ENCODE results near the gene IL31.

The IL31 gene

DNA sequence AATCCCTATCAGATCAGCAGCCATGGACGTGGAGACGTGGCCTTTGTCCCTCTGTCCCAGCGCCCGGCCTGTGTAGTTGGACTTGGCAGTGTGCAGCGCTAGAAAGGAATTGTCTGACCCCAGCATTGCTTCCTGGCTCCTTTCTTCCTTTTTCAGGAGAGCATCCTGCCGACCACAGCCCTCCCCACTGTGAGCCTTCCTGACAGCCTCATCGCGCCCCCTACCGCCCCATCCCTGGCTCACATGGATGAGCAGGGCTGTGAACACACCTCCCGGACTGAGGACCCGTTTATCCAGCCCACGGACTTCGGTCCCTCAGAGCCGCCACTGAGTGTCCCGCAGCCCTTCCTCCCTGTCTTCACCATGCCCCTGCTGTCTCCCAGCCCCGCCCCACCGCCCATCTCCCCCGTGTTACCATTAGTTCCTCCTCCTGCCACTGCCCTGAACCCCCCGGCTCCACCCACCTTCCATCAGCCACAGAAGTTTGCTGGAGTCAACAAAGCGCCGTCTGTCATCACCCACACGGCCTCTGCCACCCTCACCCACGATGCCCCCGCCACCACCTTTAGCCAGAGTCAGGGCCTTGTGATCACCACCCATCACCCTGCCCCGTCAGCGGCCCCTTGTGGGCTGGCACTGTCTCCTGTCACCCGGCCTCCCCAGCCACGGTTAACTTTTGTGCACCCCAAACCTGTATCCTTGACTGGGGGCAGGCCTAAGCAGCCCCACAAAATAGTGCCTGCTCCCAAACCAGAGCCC lies 40.6 kb downstream of the IL31 start:
- 93% methylated on average over 28 of the region's 28 CpGs for WGBS
- Histone ChIP-seq H4K91ac (ENCODE audit: low read length) (no peak overlapping the region), H3K4ac (ENCODE audit: low read depth in 1 of 2, low read length in 2 of 2) (no peak overlapping the region), H3K9me3 (ENCODE audit: control insufficient read depth, low read length) (no peaks in the 10 kb centered on the region), H2AFZ (ENCODE audit: low read depth, low read length) (no peak overlapping the region), H3K14ac (ENCODE audit: low read length in 2 of 2) (no peak overlapping the region), H2BK120ac (ENCODE audit: low read depth, low read length) (no peak overlapping the region), H3K18ac (ENCODE audit: low read depth in 1 of 2, low read length in 2 of 2) (no peak overlapping the region), H3K27ac (ENCODE audit: low read length, poor library complexity, severe bottlenecking) (no peak overlapping the region), H3K36me3 (ENCODE audit: control insufficient read depth in 1 of 2, insufficient read depth in 2 of 2, low read depth in 1 of 2, low read length in 2 of 2) (peaks cover 79 to 82% of the 10 kb centered on the region in 2 experiments), H3K27me3 (ENCODE audit: control insufficient read depth in 1 of 2, insufficient read depth in 1 of 2, low read length in 2 of 2) (no peaks in the 10 kb centered on the region), H3K79me1 (replicated peaks; ENCODE audit: low read length, poor library complexity, severe bottlenecking) (peaks cover 5% of the 10 kb centered on the region), H3K4me2 (ENCODE audit: low read length, poor library complexity, severe bottlenecking) (no peak overlapping the region), H3K23ac (ENCODE audit: low read length in 2 of 2) (no peak overlapping the region), H3K4me3 (ENCODE audit: insufficient read depth in 1 of 2, low read depth in 1 of 2, low read length in 2 of 2) (no peak overlapping the region), H3K9ac (ENCODE audit: low read length) (no peak overlapping the region), H2AK5ac (ENCODE audit: low read length, severe bottlenecking) (no peak overlapping the region), H2BK12ac (ENCODE audit: low read length in 2 of 2) (no peak overlapping the region), H4K8ac (ENCODE audit: low read length) (no peak overlapping the region), H2BK15ac (ENCODE audit: low read depth, poor library complexity, severe bottlenecking) (no peak overlapping the region), H3K4me1 (ENCODE audit: control insufficient read depth, insufficient read depth, low read depth, low read length) (peaks cover 23% of the 10 kb centered on the region), H2BK5ac (ENCODE audit: low read depth, low read length, poor library complexity, severe bottlenecking) (no peak overlapping the region)
- DNase-seq = no peak

- H3K18ac ChIP-seq (ENCODE audit: low read depth in 1 of 2, low read length in 2 of 2) = no peak overlapping the region
- H3K4me1 ChIP-seq (ENCODE audit: control insufficient read depth, insufficient read depth, low read depth, low read length) = peaks cover 29% of the 10 kb centered on the region
- 83% methylated on average over 17 of the region's 17 CpGs for WGBS
- H4K91ac ChIP-seq (ENCODE audit: low read length) = no peak overlapping the region
- no peak overlapping the region for H2AFZ ChIP-seq (ENCODE audit: low read depth, low read length)
- peak overlapping the region in 1 of 2 experiments; percentile 51 for H3K14ac ChIP-seq (ENCODE audit: low read length in 2 of 2)
- no peak overlapping the region for H4K8ac ChIP-seq (ENCODE audit: low read length)
- no peak for DNase-seq
- H2BK15ac ChIP-seq (ENCODE audit: low read depth, poor library complexity, severe bottlenecking) = no peak overlapping the region
- no peak overlapping the region for H2BK120ac ChIP-seq (ENCODE audit: low read depth, low read length)
- H3K4me3 ChIP-seq (ENCODE audit: insufficient read depth in 1 of 2, low read depth in 1 of 2, low read length in 2 of 2) = no peak overlapping the region
- no peaks in the 10 kb centered on the region for H3K27me3 ChIP-seq (ENCODE audit: control insufficient read depth in 1 of 2, insufficient read depth in 1 of 2, low read length in 2 of 2)
- H3K4ac ChIP-seq (ENCODE audit: low read depth in 1 of 2, low read length in 2 of 2) = no peak overlapping the region
- no peak overlapping the region for H2BK5ac ChIP-seq (ENCODE audit: low read depth, low read length, poor library complexity, severe bottlenecking)
- H3K4me2 ChIP-seq (ENCODE audit: low read length, poor library complexity, severe bottlenecking) = no peak overlapping the region
- H3K23ac ChIP-seq (ENCODE audit: low read length in 2 of 2) = peak overlapping the region in 1 of 2 experiments; percentile 24
- no peak overlapping the region for H3K9ac ChIP-seq (ENCODE audit: low read length)
- H2AK5ac ChIP-seq (ENCODE audit: low read length, severe bottlenecking) = no peak overlapping the region
- H3K79me1 ChIP-seq (replicated peaks; ENCODE audit: low read length, poor library complexity, severe bottlenecking) = peaks cover 10% of the 10 kb centered on the region
- peak overlapping the region; percentile 79 for H3K27ac ChIP-seq (ENCODE audit: low read length, poor library complexity, severe bottlenecking)
- H3K36me3 ChIP-seq (ENCODE audit: control insufficient read depth in 1 of 2, insufficient read depth in 2 of 2, low read depth in 1 of 2, low read length in 2 of 2) = peaks cover 62 to 66% of the 10 kb centered on the region in 2 experiments
- H2BK12ac ChIP-seq (ENCODE audit: low read length in 2 of 2) = peak overlapping the region in 1 of 2 experiments; percentile 26
- H3K9me3 ChIP-seq (ENCODE audit: control insufficient read depth, low read length) = no peaks in the 10 kb centered on the region
Observed at GRCh38 chr12:122130150-122130549, 43.9 kb downstream of the IL31 start.

- peak overlapping the region; percentile 37 for H2AK5ac ChIP-seq (ENCODE audit: low read length, severe bottlenecking)
- peaks cover 29% of the 10 kb centered on the region for H3K4me1 ChIP-seq (ENCODE audit: control insufficient read depth, insufficient read depth, low read depth, low read length)
- no peak overlapping the region for H2BK15ac ChIP-seq (ENCODE audit: low read depth, poor library complexity, severe bottlenecking)
- H2AFZ ChIP-seq (ENCODE audit: low read depth, low read length) = no peak overlapping the region
- H3K4me3 ChIP-seq (ENCODE audit: insufficient read depth in 1 of 2, low read depth in 1 of 2, low read length in 2 of 2) = no peak overlapping the region
- 96% methylated on average over 13 of the region's 13 CpGs for WGBS
- H3K18ac ChIP-seq (ENCODE audit: low read depth in 1 of 2, low read length in 2 of 2) = no peak overlapping the region
- no peaks in the 10 kb centered on the region for H3K27me3 ChIP-seq (ENCODE audit: control insufficient read depth in 1 of 2, insufficient read depth in 1 of 2, low read length in 2 of 2)
- DNase-seq = no peak
- peaks cover 12% of the 10 kb centered on the region for H3K79me1 ChIP-seq (replicated peaks; ENCODE audit: low read length, poor library complexity, severe bottlenecking)
- no peak overlapping the region for H3K27ac ChIP-seq (ENCODE audit: low read length, poor library complexity, severe bottlenecking)
- H2BK120ac ChIP-seq (ENCODE audit: low read depth, low read length) = no peak overlapping the region
- no peak overlapping the region for H4K91ac ChIP-seq (ENCODE audit: low read length)
- no peak overlapping the region for H3K9ac ChIP-seq (ENCODE audit: low read length)
- no peak overlapping the region for H2BK5ac ChIP-seq (ENCODE audit: low read depth, low read length, poor library complexity, severe bottlenecking)
- H2BK12ac ChIP-seq (ENCODE audit: low read length in 2 of 2) = no peak overlapping the region
- no peak overlapping the region for H3K23ac ChIP-seq (ENCODE audit: low read length in 2 of 2)
- H3K36me3 ChIP-seq (ENCODE audit: control insufficient read depth in 1 of 2, insufficient read depth in 2 of 2, low read depth in 1 of 2, low read length in 2 of 2) = peaks cover 58 to 61% of the 10 kb centered on the region in 2 experiments
- H3K4me2 ChIP-seq (ENCODE audit: low read length, poor library complexity, severe bottlenecking) = no peak overlapping the region
- no peak overlapping the region for H3K14ac ChIP-seq (ENCODE audit: low read length in 2 of 2)
- H3K4ac ChIP-seq (ENCODE audit: low read depth in 1 of 2, low read length in 2 of 2) = no peak overlapping the region
- H4K8ac ChIP-seq (ENCODE audit: low read length) = no peak overlapping the region
- H3K9me3 ChIP-seq (ENCODE audit: control insufficient read depth, low read length) = no peaks in the 10 kb centered on the region
Observed at GRCh38 chr12:122129131-122129530, 44.9 kb downstream of the IL31 start.

DNA sequence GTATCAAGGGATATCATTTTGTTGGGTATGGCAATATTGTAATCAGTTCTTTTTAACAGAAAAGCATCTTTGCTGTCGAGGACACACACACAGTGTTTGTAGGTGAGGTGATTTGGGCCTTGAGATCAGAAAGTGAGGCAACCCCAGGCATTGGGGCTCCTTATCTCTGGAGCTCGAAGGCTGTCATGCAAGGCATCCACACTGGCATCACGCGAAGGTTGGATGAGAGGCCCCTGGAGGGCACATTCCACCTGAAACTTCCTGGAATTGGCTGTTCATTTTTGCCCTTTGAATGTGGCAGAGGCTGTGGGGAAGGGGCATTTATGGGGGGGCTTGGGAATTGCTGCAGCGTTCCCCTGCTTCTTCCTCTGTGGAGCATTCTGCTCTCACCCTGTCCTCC lies 45.5 kb downstream of the IL31 start:
- Histone ChIP-seq H2AFZ (ENCODE audit: low read depth, low read length) (no peak overlapping the region), H3K18ac (ENCODE audit: low read depth in 1 of 2, low read length in 2 of 2) (no peak overlapping the region), H3K9ac (ENCODE audit: low read length) (no peak overlapping the region), H3K4me3 (ENCODE audit: insufficient read depth in 1 of 2, low read depth in 1 of 2, low read length in 2 of 2) (no peak overlapping the region), H3K14ac (ENCODE audit: low read length in 2 of 2) (no peak overlapping the region), H2AK5ac (ENCODE audit: low read length, severe bottlenecking) (peak overlapping the region; percentile 10), H2BK120ac (ENCODE audit: low read depth, low read length) (no peak overlapping the region), H3K4me2 (ENCODE audit: low read length, poor library complexity, severe bottlenecking) (no peak overlapping the region), H3K23ac (ENCODE audit: low read length in 2 of 2) (no peak overlapping the region), H3K79me1 (replicated peaks; ENCODE audit: low read length, poor library complexity, severe bottlenecking) (peaks cover 10% of the 10 kb centered on the region), H3K4ac (ENCODE audit: low read depth in 1 of 2, low read length in 2 of 2) (no peak overlapping the region), H3K27ac (ENCODE audit: low read length, poor library complexity, severe bottlenecking) (no peak overlapping the region), H4K91ac (ENCODE audit: low read length) (no peak overlapping the region), H4K8ac (ENCODE audit: low read length) (no peak overlapping the region), H3K4me1 (ENCODE audit: control insufficient read depth, insufficient read depth, low read depth, low read length) (peaks cover 34% of the 10 kb centered on the region), H3K36me3 (ENCODE audit: control insufficient read depth in 1 of 2, insufficient read depth in 2 of 2, low read depth in 1 of 2, low read length in 2 of 2) (peaks cover 52 to 55% of the 10 kb centered on the region in 2 experiments), H2BK5ac (ENCODE audit: low read depth, low read length, poor library complexity, severe bottlenecking) (no peak overlapping the region), H2BK12ac (ENCODE audit: low read length in 2 of 2) (no peak overlapping the region), H3K27me3 (ENCODE audit: control insufficient read depth in 1 of 2, insufficient read depth in 1 of 2, low read length in 2 of 2) (no peaks in the 10 kb centered on the region), H3K9me3 (ENCODE audit: control insufficient read depth, low read length) (no peaks in the 10 kb centered on the region), H2BK15ac (ENCODE audit: low read depth, poor library complexity, severe bottlenecking) (no peak overlapping the region)
- 97% methylated on average over 5 of the region's 5 CpGs for WGBS
- DNase-seq = no peak
